ENCODE measurements around the gene MEGF6.

MEGF6 gene

GRCh38 chr1:3555131-3555920, 56.0 kb downstream of the MEGF6 start:
- no peak for DNase-seq (ENCODE audit: low read depth in 2 of 2, low spot score in 1 of 2)

- no peak for DNase-seq (ENCODE audit: low read depth in 2 of 2, low spot score in 1 of 2)
These were observed 57.4 kb downstream of the MEGF6 start for GRCh38 chr1:3553940-3554223.

GRCh38 chr1:3553166-3553939, 58.0 kb downstream of the MEGF6 start:
- DNase-seq (ENCODE audit: low read depth in 2 of 2, low spot score in 1 of 2) = no peak

DNA sequence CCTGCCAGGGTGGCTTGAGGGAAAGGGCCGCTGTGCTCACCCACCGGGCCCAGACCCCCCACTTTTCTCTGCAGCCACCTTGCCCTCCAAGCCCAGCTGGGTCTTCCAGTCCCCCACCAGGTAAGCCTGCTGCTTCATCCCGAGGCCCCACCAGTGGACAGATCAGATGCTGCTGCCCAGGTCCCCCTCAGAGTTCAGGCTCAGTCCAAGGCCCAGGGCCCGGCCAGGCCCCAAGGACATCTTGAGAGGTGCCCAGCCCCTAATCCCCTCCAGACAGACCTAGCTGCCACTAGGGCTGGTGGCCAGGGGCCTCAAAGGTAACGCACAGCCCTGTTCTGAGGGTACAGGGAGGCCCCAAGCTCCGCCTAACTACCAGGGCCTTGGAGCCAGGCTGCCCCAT, 58.6 kb downstream of the MEGF6 start:
- no peak for DNase-seq (ENCODE audit: low read depth in 2 of 2, low spot score in 1 of 2)

- no peak for DNase-seq (ENCODE audit: low read depth in 2 of 2, low spot score in 1 of 2)
These were observed 59.1 kb downstream of the MEGF6 start for GRCh38 chr1:3552176-3552575.

DNA sequence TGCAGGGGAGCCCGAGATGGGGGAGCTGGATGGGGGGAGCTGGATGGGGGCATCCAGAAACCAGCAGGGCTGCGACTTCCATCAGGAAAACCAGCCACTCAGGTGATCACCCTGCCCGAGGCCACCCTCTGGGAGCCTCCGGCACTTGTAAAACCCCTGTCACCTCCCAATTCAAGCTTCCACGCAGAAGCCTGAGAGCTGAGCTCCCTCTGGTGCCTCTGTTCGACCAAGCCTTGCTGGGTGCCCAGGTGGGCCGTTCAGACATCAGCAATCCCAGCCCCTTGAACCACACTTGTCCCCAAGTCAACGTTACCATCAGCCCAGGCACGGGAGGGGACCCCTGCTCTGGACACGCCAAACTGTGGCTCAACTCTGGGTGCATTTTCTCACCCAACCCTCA, 59.6 kb downstream of the MEGF6 start:
- no peak for DNase-seq (ENCODE audit: low read depth in 2 of 2, low spot score in 1 of 2)

- no peak for DNase-seq (ENCODE audit: low read depth in 2 of 2, low spot score in 1 of 2)
These were observed 60.0 kb downstream of the MEGF6 start for GRCh38 chr1:3551290-3551678.

DNA sequence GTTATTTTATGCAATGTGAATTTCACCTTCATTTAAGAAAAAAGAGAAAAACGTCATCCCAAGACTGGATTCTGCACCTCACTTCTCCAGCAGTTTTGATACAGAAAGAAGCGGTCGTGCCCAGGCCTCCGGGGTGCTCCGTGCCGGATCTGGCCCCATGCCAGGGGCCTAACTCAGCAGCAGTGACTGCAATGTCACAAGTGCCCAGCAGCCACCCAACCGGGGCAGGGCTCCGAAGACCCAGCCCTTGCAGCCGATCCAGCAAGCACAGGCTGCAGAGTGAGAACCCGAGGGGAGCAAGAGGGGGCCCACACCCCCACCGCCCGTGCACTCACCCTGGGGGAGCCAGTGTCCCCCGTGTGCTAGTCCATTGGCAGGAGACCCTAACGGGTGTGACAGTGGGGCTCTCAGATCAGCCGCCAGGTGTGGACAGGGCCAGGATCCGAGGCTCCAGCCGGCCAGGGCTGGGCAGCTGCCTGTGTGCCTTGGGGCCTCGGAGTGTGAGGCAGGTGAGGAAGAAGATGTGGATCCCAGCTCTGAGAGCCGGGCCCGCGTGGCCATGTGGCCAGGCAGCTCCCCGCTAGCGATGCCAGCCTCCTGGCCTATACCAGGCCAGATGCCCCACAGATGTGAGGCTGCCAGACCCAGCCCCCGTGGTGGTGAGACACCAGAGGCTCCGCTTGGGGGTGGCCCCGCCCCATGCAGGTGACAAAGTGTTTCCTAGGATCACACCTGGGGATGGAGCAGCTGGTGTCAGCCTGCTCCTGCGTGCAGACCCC, 60.6 kb downstream of the MEGF6 start:
- DNase-seq (ENCODE audit: low read depth in 2 of 2, low spot score in 1 of 2) = no peak

DNA sequence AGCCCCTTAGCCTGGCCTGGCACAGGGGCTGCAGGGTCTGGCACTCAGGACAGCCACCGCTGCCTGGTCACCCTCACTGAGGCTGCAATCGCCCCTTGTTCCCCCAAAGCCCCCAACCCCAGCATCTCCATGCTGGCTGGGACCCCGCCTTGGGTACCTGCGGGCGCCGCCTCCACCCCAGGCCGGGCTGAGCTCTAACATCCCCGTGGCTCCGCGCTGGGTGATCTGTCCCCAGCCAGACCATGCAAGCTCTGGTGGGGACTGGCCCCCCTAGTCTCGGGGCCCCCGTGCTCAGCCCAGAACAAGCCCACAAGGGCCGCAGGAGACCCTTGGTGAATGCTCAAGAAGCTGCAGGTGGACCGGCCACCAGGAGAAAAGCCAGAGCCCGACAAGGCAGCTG, 62.4 kb downstream of the MEGF6 start:
- DNase-seq (ENCODE audit: low read depth in 2 of 2, low spot score in 1 of 2) = no peak

GRCh38 chr1:3548156-3548893, 63.0 kb downstream of the MEGF6 start:
- DNase-seq (ENCODE audit: low read depth in 2 of 2, low spot score in 1 of 2) = no peak

- DNase-seq (ENCODE audit: low read depth in 2 of 2, low spot score in 1 of 2) = no peak
These were observed 64.0 kb downstream of the MEGF6 start for GRCh38 chr1:3547055-3548005.

DNA sequence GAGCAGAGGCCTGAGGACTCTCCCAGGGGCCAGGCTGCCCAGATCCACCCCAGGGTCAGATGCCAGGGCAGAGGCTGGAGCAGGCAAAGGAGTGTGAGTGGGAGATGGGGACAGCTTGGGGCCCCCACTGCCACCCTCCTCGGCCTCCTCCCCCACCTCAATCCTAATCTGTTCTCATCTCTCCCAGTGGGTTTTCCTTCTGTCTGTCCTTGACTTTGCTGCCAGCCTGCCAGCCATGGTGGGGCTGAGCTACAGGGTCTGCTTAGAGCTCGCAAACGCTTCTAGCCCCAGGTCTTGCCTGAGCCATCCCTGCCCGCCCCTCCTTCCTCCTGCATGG, 65.3 kb downstream of the MEGF6 start:
- no peak for DNase-seq (ENCODE audit: low read depth in 2 of 2, low spot score in 1 of 2)

- no peak for DNase-seq (ENCODE audit: low read depth in 2 of 2, low spot score in 1 of 2)
These were observed 65.8 kb downstream of the MEGF6 start for GRCh38 chr1:3545363-3546047.

DNA sequence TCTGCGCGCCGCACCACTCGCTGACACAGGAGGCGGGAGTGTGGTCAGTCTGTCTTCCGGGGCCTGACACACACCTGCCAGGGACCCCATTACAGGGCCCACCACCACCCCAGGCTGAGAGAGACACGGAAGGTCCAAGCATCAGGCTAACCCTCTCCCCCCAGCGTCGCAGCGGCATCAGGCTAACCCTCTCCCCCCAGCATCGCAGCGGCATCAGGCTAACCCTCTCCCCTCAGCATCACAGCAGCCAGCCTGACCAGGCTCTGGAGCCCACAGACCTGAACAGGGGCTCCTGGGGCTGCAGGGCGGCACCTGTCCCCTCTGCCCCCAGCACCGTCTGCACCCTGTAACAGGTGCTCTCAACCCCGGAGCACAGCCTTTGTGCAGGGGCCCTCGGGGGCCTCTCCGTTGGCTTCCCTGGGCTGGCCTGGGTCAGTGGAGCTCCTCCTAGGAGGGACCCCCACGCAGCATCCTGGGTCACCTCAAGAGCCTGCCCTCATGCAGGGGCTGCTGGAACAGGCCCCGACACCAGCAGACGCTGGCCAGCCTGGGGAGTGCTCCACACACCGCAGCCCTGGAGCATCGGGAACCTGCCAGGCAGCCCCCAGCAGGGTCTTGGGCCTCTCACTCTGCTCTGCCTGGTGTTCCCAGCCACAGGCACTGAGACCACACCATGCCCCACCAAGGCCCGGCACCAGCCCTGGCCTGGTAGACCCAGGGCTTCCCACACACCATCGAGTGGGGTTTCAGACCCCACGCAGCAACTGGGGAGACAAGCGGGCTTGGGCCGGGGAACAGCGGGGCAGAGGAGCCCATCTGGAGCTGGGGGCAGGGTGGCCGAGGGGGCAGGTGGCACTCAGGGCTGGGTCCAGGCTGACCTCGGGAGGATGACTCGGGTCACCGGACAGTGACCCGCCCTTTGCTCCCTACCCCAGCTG, 67.0 kb downstream of the MEGF6 start:
- DNase-seq (ENCODE audit: low read depth in 2 of 2, low spot score in 1 of 2) = no peak

GRCh38 chr1:3543076-3544039, 68.0 kb downstream of the MEGF6 start:
- no peak for DNase-seq (ENCODE audit: low read depth in 2 of 2, low spot score in 1 of 2)

DNA sequence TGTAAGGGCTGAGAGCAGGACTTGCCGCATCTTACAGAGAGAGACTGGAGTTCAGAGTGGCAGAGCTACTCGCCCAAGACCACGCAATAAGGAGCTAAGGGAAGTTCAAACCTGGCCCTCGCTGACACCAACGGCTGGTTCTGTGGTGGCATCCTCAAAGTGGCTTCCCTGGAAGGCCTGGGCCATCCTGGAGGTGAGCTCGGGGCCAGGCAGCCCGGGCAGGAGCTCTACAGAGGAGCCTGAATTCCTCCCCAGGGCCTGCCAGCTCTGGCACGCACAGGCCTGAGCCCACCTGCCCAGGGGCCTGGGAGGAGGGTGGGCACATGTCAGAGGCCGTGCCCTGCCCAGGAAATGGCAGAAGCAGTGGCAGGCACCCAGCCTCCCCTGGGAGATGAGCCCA, 68.6 kb downstream of the MEGF6 start:
- no peak for DNase-seq (ENCODE audit: low read depth in 2 of 2, low spot score in 1 of 2)

- no peak for DNase-seq (ENCODE audit: low read depth in 2 of 2, low spot score in 1 of 2)
These were observed 69.4 kb downstream of the MEGF6 start for GRCh38 chr1:3541936-3542335.

DNA sequence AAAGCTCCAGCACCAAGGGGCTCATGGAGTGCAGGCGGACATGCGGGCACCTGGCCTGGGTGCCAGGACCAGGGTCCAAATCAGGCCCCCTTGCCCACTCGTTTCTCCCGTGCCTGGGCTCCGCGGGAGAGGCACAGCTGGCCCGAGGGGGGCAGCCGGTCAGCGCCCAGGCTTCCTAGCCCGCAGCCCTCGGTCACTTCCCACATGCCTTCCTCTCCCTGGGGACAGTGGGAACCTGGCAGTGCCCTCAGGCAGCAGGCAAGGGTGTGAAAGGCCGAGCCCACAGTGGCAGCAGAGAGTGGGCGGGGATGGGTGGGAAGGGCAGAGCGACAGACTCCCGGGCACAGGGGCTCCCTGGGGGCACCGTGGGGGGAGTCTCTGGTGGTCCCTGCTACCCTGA, 69.8 kb downstream of the MEGF6 start:
- no peak for DNase-seq (ENCODE audit: low read depth in 2 of 2, low spot score in 1 of 2)
